GM23338 (cell line): ENCODE results near the gene SERGEF. TPM values are rescaled to one million over a fixed set of nuclear protein-coding genes. Genes with fewer than 3 reads are reported as not detected.

ENCODE experiments used
- ATAC-seq: fragments of 200-7000 bp; cut with Tn5 transposase; 3 replicates; pipeline ENCODE4 v1.9.1; 2020
- DNase-seq: peaks from one replicate; pipeline ENCODE4 v3.0.0-alpha.2; 2015; ENCODE audit warnings: low spot score
- H2AFZ ChIP-seq: fragments of 200-600 bp; sonication (generic); 2 replicates; pipeline ENCODE4 v1.8.0; 2016; ENCODE audit warnings: antibody characterized with exemption, mild to moderate bottlenecking, moderate library complexity
- H3F3A ChIP-seq: fragments of 200-600 bp; sonication (generic); replicated peaks from 2 replicates; pipeline ENCODE4 v1.8.0; 2017; ENCODE audit warnings: antibody characterized with exemption, mixed run types, low read depth
- H3K27ac ChIP-seq: fragments of 200-600 bp; sonication (generic); 2 replicates; pipeline ENCODE4 v1.6.1; 2016; ENCODE audit warnings: low read depth
- H3K27me3 ChIP-seq: fragments of 200-600 bp; sonication (generic); 2 replicates; pipeline ENCODE4 v1.8.0; 2016; ENCODE audit warnings: mild to moderate bottlenecking, mixed run types, moderate library complexity; ENCODE audit not compliant: insufficient read depth
- H3K36me3 ChIP-seq: fragments of 200-600 bp; sonication (generic); 2 replicates; pipeline ENCODE4 v1.8.0; 2016; ENCODE audit warnings: mild to moderate bottlenecking; ENCODE audit not compliant: insufficient read depth
- H3K4me1 ChIP-seq: fragments of 200-600 bp; sonication (generic); 2 replicates; pipeline ENCODE4 v1.8.0; 2016; ENCODE audit warnings: mild to moderate bottlenecking, moderate library complexity; ENCODE audit not compliant: insufficient read depth
- H3K4me2 ChIP-seq: fragments of 200-600 bp; sonication (generic); 2 replicates; pipeline ENCODE4 v1.7.1; 2017; ENCODE audit warnings: mixed run types
- H3K4me3 ChIP-seq: fragments of 200-600 bp; sonication (generic); 2 replicates; pipeline ENCODE4 v1.6.1; 2016; ENCODE audit warnings: mixed run types
- H3K79me2 ChIP-seq: fragments of 200-600 bp; sonication (generic); replicated peaks from 2 replicates; pipeline ENCODE4 v1.8.0; 2017; ENCODE audit warnings: mild to moderate bottlenecking; ENCODE audit not compliant: insufficient read depth
- H3K9me2 ChIP-seq: fragments of 200-600 bp; sonication (generic); 2 replicates; pipeline ENCODE4 v1.8.0; 2017; ENCODE audit not compliant: insufficient read depth
- H4K20me1 ChIP-seq: fragments of 200-600 bp; sonication (generic); replicated peaks from 2 replicates; pipeline ENCODE4 v1.8.0; 2017; ENCODE audit warnings: mild to moderate bottlenecking; ENCODE audit not compliant: insufficient read depth
- H3K27ac Mint-ChIP-seq: 2 replicates; pipeline ENCODE4 v1.8.0; 2020; ENCODE audit warnings: inconsistent platforms, mild to moderate bottlenecking, moderate library complexity, mixed read lengths
- H3K27me3 Mint-ChIP-seq: 3 replicates; pipeline ENCODE4 v1.8.0; 2022; ENCODE audit warnings: low read depth, mild to moderate bottlenecking, moderate library complexity, mixed read lengths, inconsistent platforms; ENCODE audit not compliant: insufficient read depth, poor library complexity
- H3K36me3 Mint-ChIP-seq: 3 replicates; pipeline ENCODE4 v1.8.0; 2021; ENCODE audit warnings: low read depth, mild to moderate bottlenecking, inconsistent platforms, moderate library complexity, mixed read lengths
- H3K4me1 Mint-ChIP-seq: 3 replicates; pipeline ENCODE4 v1.8.0; 2020; ENCODE audit warnings: mild to moderate bottlenecking, inconsistent platforms, mixed read lengths
- H3K4me3 Mint-ChIP-seq: 3 replicates; pipeline ENCODE4 v1.8.0; 2021; ENCODE audit warnings: moderate library complexity, mild to moderate bottlenecking, inconsistent platforms, mixed read lengths
- H3K9me3 Mint-ChIP-seq: 3 replicates; pipeline ENCODE4 v1.8.0; 2020; ENCODE audit warnings: moderate library complexity, mild to moderate bottlenecking, inconsistent platforms, mixed read lengths
- EZH2 ChIP-seq: fragments of 200-600 bp; sonication (generic); IDR thresholded peaks from one replicate; pipeline ENCODE4 v1.8.0; 2017; ENCODE audit warnings: antibody characterized with exemption, mild to moderate bottlenecking, low read depth; ENCODE audit not compliant: unreplicated experiment
- JUNB ChIP-seq: IDR thresholded peaks from one replicate; pipeline ENCODE4 v1.6.1; 2016; ENCODE audit warnings: antibody characterized with exemption; ENCODE audit not compliant: unreplicated experiment
- ZNF462 ChIP-seq: fragments of 250-450 bp; sonication (Bioruptor Pico); IDR thresholded peaks from 2 replicates; pipeline ENCODE4 v1.5.0; 2020; ENCODE audit warnings: mild to moderate bottlenecking, moderate library complexity
- polyA plus RNA-seq: library from polyadenylated mRNA; unstranded; fragments of >200 nt; fragmentation: Nextera tagmentation; extraction: Ambion mirVana; gene quantifications from 2 replicates; pipeline ENCODE4 v1.2.1, GENCODE V29; 2016
- total RNA-seq: library from RNA; depleted of rRNA; stranded (reverse); fragments of >200 nt; shearing (Covaris generic); gene quantifications from 2 replicates; pipeline ENCODE4 v1.2.3, GENCODE V29; 2014
- TF ChIP-seq, protein P1 (sequence below), 2 experiments: fragments of 200-600 bp in 1 of 2; sonication (generic) in 1 of 2; conservative IDR thresholded peaks; 2 replicates each; pipeline versions ENCODE4 v1.5.1 to v1.6.1; 2016 to 2017; ENCODE audit warnings: antibody characterized with exemption in 2 of 2, low read depth in 2 of 2, mild to moderate bottlenecking in 2 of 2, moderate library complexity in 1 of 2

SERGEF gene
- total and polyA plus RNA-seq, 2 experiments from 2014 or later: 24.2 to 27.9 TPM

- Histone ChIP-seq H3K79me2 (no peaks in the 10 kb centered on the region), H3K9me2 (no peaks in the 10 kb centered on the region), H3K4me1 (peaks cover 14% of the 10 kb centered on the region; the same call in 1 of the 2 replicates), H3K27me3 (no peaks in the 10 kb centered on the region), H3F3A (no peaks in the 10 kb centered on the region), H3K4me3 (no peak overlapping the region), H4K20me1 (no peaks in the 10 kb centered on the region), H3K36me3 (no peaks in the 10 kb centered on the region), H3K27ac (peak overlapping the region; percentile 75; the same call in 1 of the 2 replicates), H2AFZ (no peak overlapping the region), H3K4me2 (no peak overlapping the region)
- ATAC-seq (peak; percentile 85), DNase-seq (peak; percentile 70)
- Mint-ChIP-seq H3K27ac (no peak overlapping the region), H3K27me3 (no peaks in the 10 kb centered on the region), H3K4me1 (peaks cover 23% of the 10 kb centered on the region; the same call in 2 of the 3 replicates), H3K36me3 (peaks cover 5% of the 10 kb centered on the region; the same call in 2 of the 3 replicates), H3K9me3 (peaks cover 5% of the 10 kb centered on the region; the same call in 2 of the 3 replicates), H3K4me3 (no peak overlapping the region)
- TF ChIP-seq, protein P1, sequence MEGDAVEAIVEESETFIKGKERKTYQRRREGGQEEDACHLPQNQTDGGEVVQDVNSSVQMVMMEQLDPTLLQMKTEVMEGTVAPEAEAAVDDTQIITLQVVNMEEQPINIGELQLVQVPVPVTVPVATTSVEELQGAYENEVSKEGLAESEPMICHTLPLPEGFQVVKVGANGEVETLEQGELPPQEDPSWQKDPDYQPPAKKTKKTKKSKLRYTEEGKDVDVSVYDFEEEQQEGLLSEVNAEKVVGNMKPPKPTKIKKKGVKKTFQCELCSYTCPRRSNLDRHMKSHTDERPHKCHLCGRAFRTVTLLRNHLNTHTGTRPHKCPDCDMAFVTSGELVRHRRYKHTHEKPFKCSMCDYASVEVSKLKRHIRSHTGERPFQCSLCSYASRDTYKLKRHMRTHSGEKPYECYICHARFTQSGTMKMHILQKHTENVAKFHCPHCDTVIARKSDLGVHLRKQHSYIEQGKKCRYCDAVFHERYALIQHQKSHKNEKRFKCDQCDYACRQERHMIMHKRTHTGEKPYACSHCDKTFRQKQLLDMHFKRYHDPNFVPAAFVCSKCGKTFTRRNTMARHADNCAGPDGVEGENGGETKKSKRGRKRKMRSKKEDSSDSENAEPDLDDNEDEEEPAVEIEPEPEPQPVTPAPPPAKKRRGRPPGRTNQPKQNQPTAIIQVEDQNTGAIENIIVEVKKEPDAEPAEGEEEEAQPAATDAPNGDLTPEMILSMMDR (conservative IDR thresholded peaks at IDR 0.05; ENCODE audit: low read depth in 2 of 2): peak; percentile 56 to 62
- no peak for TF ChIP-seq JUNB
Measured at GRCh38 chr11:17932472-17932871, 80.4 kb downstream of the SERGEF start.

DNA sequence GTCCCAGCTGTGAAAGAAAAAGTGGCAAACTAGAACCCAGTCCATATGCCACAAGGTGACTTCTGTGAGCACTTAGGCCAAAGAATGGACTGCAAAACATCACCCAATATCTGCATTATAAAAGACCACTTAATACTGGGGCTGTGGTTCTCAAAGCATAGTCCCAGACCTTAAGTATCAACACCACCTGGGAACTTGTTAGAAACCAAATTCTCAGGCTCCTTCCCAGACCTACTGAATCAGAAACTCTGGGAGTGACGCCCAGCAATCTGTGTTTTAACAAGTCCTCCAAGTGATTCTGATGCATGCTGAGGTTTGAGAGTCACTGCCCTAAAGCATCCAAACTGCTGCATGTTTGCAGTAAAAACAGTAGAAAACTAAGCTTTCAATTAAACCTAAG is 81.3 kb downstream of the SERGEF start:
- Histone ChIP-seq H2AFZ (no peak overlapping the region), H4K20me1 (no peaks in the 10 kb centered on the region), H3K36me3 (no peaks in the 10 kb centered on the region), H3F3A (no peaks in the 10 kb centered on the region), H3K4me2 (no peak overlapping the region), H3K9me2 (no peaks in the 10 kb centered on the region), H3K4me3 (no peak overlapping the region), H3K27ac (peak overlapping the region; percentile 75), H3K4me1 (peaks cover 14% of the 10 kb centered on the region; the same call in 1 of the 2 replicates), H3K79me2 (no peaks in the 10 kb centered on the region), H3K27me3 (no peaks in the 10 kb centered on the region)
- peak; percentile 46; the same call in 1 of the 2 replicates for TF ChIP-seq ZNF462 (CRISPR knock-in tag)
- TF ChIP-seq JUNB: no peak
- no peak for TF ChIP-seq EZH2
- Mint-ChIP-seq H3K36me3 (peaks cover 5% of the 10 kb centered on the region; the same call in 2 of the 3 replicates), H3K9me3 (peaks cover 5% of the 10 kb centered on the region; the same call in 2 of the 3 replicates), H3K4me1 (peaks cover 23% of the 10 kb centered on the region; the same call in 2 of the 3 replicates), H3K4me3 (no peak overlapping the region), H3K27ac (peak overlapping the region; percentile 84), H3K27me3 (no peaks in the 10 kb centered on the region)
- ATAC-seq: peak; percentile 83
- DNase-seq: peak; percentile 80
